ENCODE measurements around the gene GALNTL6.

Gene GALNTL6

GRCh38 chr4:172619798-172620197 is 806.6 kb downstream of the GALNTL6 start:
- DNase-seq (ENCODE audit: low read depth), result no peak
- no peak overlapping the region for H3K4me3 ChIP-seq (ENCODE audit: control insufficient read depth, low read depth, low read length)
- no peak for TF ChIP-seq CTCF (IDR thresholded peaks at IDR 0.05; ENCODE audit: control insufficient read depth, insufficient read depth, low read depth, low read length, missing control alignments)

GRCh38 chr4:172628263-172628662 is 815.1 kb downstream of the GALNTL6 start:
- TF ChIP-seq CTCF (IDR thresholded peaks at IDR 0.05; ENCODE audit: control insufficient read depth, insufficient read depth, low read depth, low read length, missing control alignments), result no peak
- DNase-seq (ENCODE audit: low read depth), result no peak
- H3K4me3 ChIP-seq (ENCODE audit: control insufficient read depth, low read depth, low read length), result no peak overlapping the region

- H3K4me3 ChIP-seq (ENCODE audit: control insufficient read depth, low read depth, low read length), result no peak overlapping the region
- DNase-seq (ENCODE audit: low read depth), result no peak
- no peak for TF ChIP-seq CTCF (IDR thresholded peaks at IDR 0.05; ENCODE audit: control insufficient read depth, insufficient read depth, low read depth, low read length, missing control alignments)
These were observed 817.1 kb downstream of the GALNTL6 start for GRCh38 chr4:172630280-172630679.

GRCh38 chr4:172631832-172632231 is 818.6 kb downstream of the GALNTL6 start:
- TF ChIP-seq CTCF (IDR thresholded peaks at IDR 0.05; ENCODE audit: control insufficient read depth, insufficient read depth, low read depth, low read length, missing control alignments), result no peak
- no peak overlapping the region for H3K4me3 ChIP-seq (ENCODE audit: control insufficient read depth, low read depth, low read length)
- no peak for DNase-seq (ENCODE audit: low read depth)

- H3K4me3 ChIP-seq (ENCODE audit: control insufficient read depth, low read depth, low read length), result no peak overlapping the region
- no peak for TF ChIP-seq CTCF (IDR thresholded peaks at IDR 0.05; ENCODE audit: control insufficient read depth, insufficient read depth, low read depth, low read length, missing control alignments)
- no peak for DNase-seq (ENCODE audit: low read depth)
These were observed 835.3 kb downstream of the GALNTL6 start for GRCh38 chr4:172648471-172648870.

GRCh38 chr4:172649143-172649542 is 835.9 kb downstream of the GALNTL6 start:
- no peak for DNase-seq (ENCODE audit: low read depth)
- TF ChIP-seq CTCF (IDR thresholded peaks at IDR 0.05; ENCODE audit: control insufficient read depth, insufficient read depth, low read depth, low read length, missing control alignments), result no peak
- no peak overlapping the region for H3K4me3 ChIP-seq (ENCODE audit: control insufficient read depth, low read depth, low read length)
